K562 (cell line): ENCODE measurements around the gene FAM83F. TPM values are rescaled to one million over a fixed set of nuclear protein-coding genes. Genes with fewer than 3 reads are reported as not detected.

ENCODE experiments used
- ATAC-seq: fragments of 200-7000 bp; cut with Tn5 transposase; 3 replicates; pipeline ENCODE4 v1.9.1; 2020; ENCODE audit warnings: moderate library complexity
- BruUV-seq: library from RNA; stranded (reverse); fragments of 400-500 nt; replicated peaks from 2 replicates; lab custom pipeline; 2021; lab: Mats Ljungman, UMichigan
- CTCF ChIA-PET: fragments of 300-600 bp; formaldehyde crosslinking; extraction: SDS; loops from one replicate; lab custom pipeline; 2021; ENCODE audit warnings: low intra/inter-chr PET ratio; lab: Yijun Ruan, JAX
- POLR2A ChIA-PET: fragments of 300-600, 350-650 bp; sonication (Branson Sonifier 250); formaldehyde crosslinking; extraction: SDS; loops from one replicate; lab custom pipeline; 2021; ENCODE audit warnings: antibody characterized with exemption, inconsistent platforms; lab: Yijun Ruan, JAX
- DNase-seq, 4 experiments: peaks; one replicate each; pipeline versions ENCODE4 v3.0.0 to v3.0.0-alpha.2; 2011 to 2018; ENCODE audit warnings: low spot score in 3 of 4, mixed read lengths in 3 of 4; ENCODE audit errors: extremely low read depth in 1 of 4
- FAIRE-seq: peaks from 2 replicates; lab custom pipeline; 2011; peaks lifted over from hg19 to GRCh38; lab: Jason Lieb, UNC
- H2AFZ ChIP-seq: 2 replicates; pipeline ENCODE4 v1.6.0; 2011; ENCODE audit warnings: low read depth, low read length, control low read depth, inconsistent platforms
- H3K27ac ChIP-seq: fragments of 200-600 bp; 3 replicates; pipeline ENCODE4 v1.8.0; 2011; ENCODE audit warnings: low read depth, mild to moderate bottlenecking, control low read depth, inconsistent platforms, low read length, moderate library complexity, mixed read lengths; ENCODE audit errors: extremely low read depth
- H3K27me3 ChIP-seq, 2 experiments: fragments of 300-600 bp in 1 of 2; 2 replicates in 1 of 2; 3 replicates in 1 of 2; pipeline versions ENCODE4 v1.6.0 to v1.8.0; 2011; ENCODE audit warnings: inconsistent platforms in 2 of 2, low read length in 2 of 2, mild to moderate bottlenecking in 1 of 2, mixed read lengths in 1 of 2, moderate library complexity in 1 of 2; ENCODE audit not compliant: control insufficient read depth in 2 of 2, insufficient read depth in 2 of 2
- H3K36me3 ChIP-seq: fragments of 300-600 bp; 3 replicates; pipeline ENCODE4 v1.8.0; 2011; ENCODE audit warnings: mild to moderate bottlenecking, low read length, inconsistent platforms; ENCODE audit not compliant: control insufficient read depth, insufficient read depth
- H3K4me1 ChIP-seq, 2 experiments: fragments of 200-600 bp in 1 of 2; replicated peaks in 1 of 2; 2 replicates in 1 of 2; 3 replicates in 1 of 2; pipeline versions ENCODE4 v1.5.1 to v1.8.0; 2011; ENCODE audit warnings: inconsistent platforms in 2 of 2, low read length in 2 of 2, mild to moderate bottlenecking in 1 of 2, mixed read lengths in 1 of 2, moderate library complexity in 1 of 2; ENCODE audit not compliant: control insufficient read depth in 2 of 2, insufficient read depth in 2 of 2
- H3K4me2 ChIP-seq: 2 replicates; pipeline ENCODE4 v1.6.1; 2011; ENCODE audit warnings: low read length, control low read depth, inconsistent platforms, mixed read lengths; ENCODE audit not compliant: insufficient read depth
- H3K4me3 ChIP-seq: fragments of 200-600 bp; sonication (generic), shearing (Covaris generic); 2 replicates; pipeline ENCODE4 v1.5.1; 2016; ENCODE audit warnings: control low read depth, inconsistent platforms
- H3K79me2 ChIP-seq: fragments of 200-600 bp; 3 replicates; pipeline ENCODE4 v1.8.0; 2011; ENCODE audit warnings: low read length, inconsistent platforms; ENCODE audit not compliant: control insufficient read depth, insufficient read depth
- H3K9ac ChIP-seq, 2 experiments: 2 replicates each; pipeline versions ENCODE4 v1.6.0 to v1.6.1; 2011; ENCODE audit warnings: low read depth in 2 of 2, low read length in 2 of 2, control low read depth in 1 of 2, inconsistent platforms in 1 of 2, mild to moderate bottlenecking in 1 of 2, mixed read lengths in 1 of 2; ENCODE audit not compliant: insufficient read depth in 1 of 2
- H3K9me1 ChIP-seq: one replicate; pipeline ENCODE4 v1.6.0; 2011; ENCODE audit warnings: inconsistent platforms, mild to moderate bottlenecking, low read length, moderate library complexity; ENCODE audit not compliant: control insufficient read depth, insufficient read depth
- H3K9me3 ChIP-seq: replicated peaks from 2 replicates; pipeline ENCODE4 v1.5.1; 2011; ENCODE audit warnings: low read depth, low read length, inconsistent platforms; ENCODE audit not compliant: control insufficient read depth, insufficient read depth
- H4K20me1 ChIP-seq: replicated peaks from 2 replicates; pipeline ENCODE4 v1.6.1; 2011; ENCODE audit warnings: low read length, inconsistent platforms, mixed read lengths; ENCODE audit not compliant: control insufficient read depth, insufficient read depth
- EGR1 ChIP-seq: fragments of 450-650 bp; conservative IDR thresholded peaks from 2 replicates; pipeline ENCODE4 v1.6.1; 2017; ENCODE audit warnings: mild to moderate bottlenecking
- HMBOX1 ChIP-seq: sonication (generic); IDR thresholded peaks from 2 replicates; pipeline ENCODE4 v1.6.1; 2016
- WGBS: fragments of 100-300 bp; shearing (Covaris generic); methylation state at CpG from one replicate; pipeline ENCODE4 v1.1.6; 2016; ENCODE audit warnings: low coverage, mixed read lengths; ENCODE audit not compliant: insufficient coverage; ENCODE audit errors: missing lambda C conversion rate; 5-methylcytosine and 5-hydroxymethylcytosine counted together
- in situ Hi-C: fragments of 300-500 bp; cut with MboI; formaldehyde crosslinking; loops from 4 replicates; pipeline ENCODE4 v1.15.0; 2018; ENCODE audit warnings: inconsistent platforms, mixed read lengths
- intact Hi-C: fragments of 100-400 bp; cut with micrococcal nuclease; formaldehyde crosslinking; loops from 2 replicates; pipeline ENCODE4 v1.14.2; 2022
- polyA plus RNA-seq, 8 experiments: library from polyadenylated mRNA; depleted of rRNA in 4 of 8; stranded (reverse) in 5 of 8; unstranded in 3 of 8; fragments of >200 nt; fragmentation: Nextera tagmentation in 2 of 8; fragmentation: Illumina TruSeq in 1 of 8; extraction: Ambion mirVana in 2 of 8; extraction: Trizol in 1 of 8; gene quantifications; 2 replicates each; pipeline versions ENCODE4 v1.2.1 to v1.2.3, GENCODE V29; 2011 to 2014; ENCODE audit warnings: inconsistent platforms in 1 of 8, missing spikeins in 1 of 8
- total RNA-seq, 7 experiments: library from RNA; depleted of rRNA in 6 of 7; stranded (reverse); fragments of >200 nt in 6 of 7; fragmentation: Illumina TruSeq in 2 of 7; extraction: Trizol in 2 of 7; gene quantifications; 2 replicates each; pipeline versions ENCODE4 v1.2.1 to v1.2.3, GENCODE V29; 2011 to 2021; ENCODE audit warnings: low replicate concordance in 1 of 7
- TF ChIP-seq, protein P1 (sequence below): fragments of 150-350 bp; conservative IDR thresholded peaks from 2 replicates; pipeline ENCODE4 v1.6.1; 2014; ENCODE audit warnings: low read length

FAM83F gene
- total and polyA plus RNA-seq, 9 of the 15 experiments (the other 6 are each of a cell fraction or from before 2014, with no cell fraction given): under 0.01 to 0.13 (median 0.04) TPM; not detected in 1

DNA sequence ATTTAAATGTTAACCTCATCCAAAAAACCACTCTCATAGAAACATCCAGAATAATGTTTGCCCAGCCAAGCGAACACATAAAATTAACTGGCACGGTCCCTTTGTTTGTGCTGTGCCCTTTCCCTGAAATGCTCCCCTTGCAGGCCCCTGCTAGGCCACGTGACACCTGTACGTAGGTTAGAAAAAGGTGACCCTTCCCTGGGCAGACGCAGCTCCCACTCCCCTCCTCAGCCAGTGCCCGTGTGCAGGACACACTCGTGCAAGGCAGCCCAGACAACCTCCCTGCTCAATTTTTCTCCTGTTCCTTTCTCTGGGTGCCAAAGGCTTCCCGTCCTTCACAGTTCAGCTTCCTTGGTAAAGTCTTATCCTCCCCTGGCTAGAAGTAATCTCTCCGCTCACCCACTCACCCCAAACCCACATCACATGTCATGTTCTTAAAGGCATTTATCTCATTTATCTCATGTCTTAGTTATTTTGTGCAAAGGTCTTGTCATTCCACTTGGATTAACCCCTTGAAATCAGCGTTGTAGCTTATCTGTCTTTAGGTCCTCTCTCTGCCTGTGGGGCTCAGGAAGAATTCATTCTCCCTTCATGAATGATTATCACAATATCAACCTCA lies 20.7 kb downstream of the FAM83F start:
- no peaks in the 10 kb centered on the region for H3K27me3 ChIP-seq
- H3K4me1 ChIP-seq: peaks cover 3 to 4% of the 10 kb centered on the region in 2 experiments; a peak in 3 of 5 replicates
- intact Hi-C loops: no loop called here
- no peak overlapping the region for H3K4me3 ChIP-seq
- H3K27ac ChIP-seq: no peak overlapping the region
- no peak for FAIRE-seq
- no peak for ATAC-seq
- no peak overlapping the region for H3K9ac ChIP-seq
- no peaks in the 10 kb centered on the region for H3K79me2 ChIP-seq
- no peaks in the 10 kb centered on the region for H4K20me1 ChIP-seq
- TF ChIP-seq EGR1 (0 out of 2 replicates have a peak, but pooled peaks have one; percentile 12), HMBOX1 (peak; percentile 80; the same call in 1 of the 2 replicates)
- TF ChIP-seq, protein P1, sequence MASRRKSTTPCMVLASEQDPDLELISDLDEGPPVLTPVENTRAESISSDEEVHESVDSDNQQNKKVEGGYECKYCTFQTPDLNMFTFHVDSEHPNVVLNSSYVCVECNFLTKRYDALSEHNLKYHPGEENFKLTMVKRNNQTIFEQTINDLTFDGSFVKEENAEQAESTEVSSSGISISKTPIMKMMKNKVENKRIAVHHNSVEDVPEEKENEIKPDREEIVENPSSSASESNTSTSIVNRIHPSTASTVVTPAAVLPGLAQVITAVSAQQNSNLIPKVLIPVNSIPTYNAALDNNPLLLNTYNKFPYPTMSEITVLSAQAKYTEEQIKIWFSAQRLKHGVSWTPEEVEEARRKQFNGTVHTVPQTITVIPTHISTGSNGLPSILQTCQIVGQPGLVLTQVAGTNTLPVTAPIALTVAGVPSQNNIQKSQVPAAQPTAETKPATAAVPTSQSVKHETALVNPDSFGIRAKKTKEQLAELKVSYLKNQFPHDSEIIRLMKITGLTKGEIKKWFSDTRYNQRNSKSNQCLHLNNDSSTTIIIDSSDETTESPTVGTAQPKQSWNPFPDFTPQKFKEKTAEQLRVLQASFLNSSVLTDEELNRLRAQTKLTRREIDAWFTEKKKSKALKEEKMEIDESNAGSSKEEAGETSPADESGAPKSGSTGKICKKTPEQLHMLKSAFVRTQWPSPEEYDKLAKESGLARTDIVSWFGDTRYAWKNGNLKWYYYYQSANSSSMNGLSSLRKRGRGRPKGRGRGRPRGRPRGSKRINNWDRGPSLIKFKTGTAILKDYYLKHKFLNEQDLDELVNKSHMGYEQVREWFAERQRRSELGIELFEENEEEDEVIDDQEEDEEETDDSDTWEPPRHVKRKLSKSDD: no peak
- in situ Hi-C loops: no loop called here
- H3K9me3 ChIP-seq: no peaks in the 10 kb centered on the region
- H3K9me1 ChIP-seq: no peaks in the 10 kb centered on the region
- no peaks in the 10 kb centered on the region; the same call in 2 of the 3 replicates for H3K36me3 ChIP-seq
- no TSS peak for BruUV-seq
- ChIA-PET CTCF (no interaction called here), POLR2A (no interaction called here)
- no peak for DNase-seq
- 49% methylated on average over 9 of the region's 10 CpGs for WGBS
- H2AFZ ChIP-seq: no peak overlapping the region
- H3K4me2 ChIP-seq: no peak overlapping the region
